MM.1S (cell line): ENCODE measurements around the gene COG2.
"Not testable (repeated sequence)": the region's sequence is repeated elsewhere in the genome, so short reads cannot be mapped to it uniquely, and the experiment has no call there.

Experiments used
- DNase-seq: peaks from one replicate; pipeline ENCODE4 v3.0.0-alpha.2; 2015
- H2AFZ ChIP-seq: fragments of 300-600 bp; sonication (generic); 2 replicates; pipeline ENCODE4 v1.6.0; 2016; ENCODE audit warnings: antibody characterized with exemption, low read length
- H3F3A ChIP-seq: fragments of 300-600 bp; sonication (generic); 2 replicates; pipeline ENCODE4 v1.6.1; 2016; ENCODE audit warnings: mild to moderate bottlenecking, antibody characterized with exemption, low read length, moderate library complexity, mixed read lengths; ENCODE audit not compliant: insufficient read depth
- H3K27ac ChIP-seq: fragments of 300-600 bp; sonication (generic); 2 replicates; pipeline ENCODE4 v1.5.1; 2016; ENCODE audit warnings: mild to moderate bottlenecking, low read length
- H3K27me3 ChIP-seq: fragments of 300-600 bp; sonication (generic); replicated peaks from 2 replicates; pipeline ENCODE4 v1.6.0; 2016; ENCODE audit warnings: low read length; ENCODE audit not compliant: insufficient read depth
- H3K36me3 ChIP-seq: fragments of 300-600 bp; sonication (generic); replicated peaks from 2 replicates; pipeline ENCODE4 v1.6.1; 2016; ENCODE audit warnings: mild to moderate bottlenecking, low read length, mixed read lengths; ENCODE audit not compliant: insufficient read depth
- H3K4me1 ChIP-seq: fragments of 300-600 bp; sonication (generic); 2 replicates; pipeline ENCODE4 v1.6.1; 2016; ENCODE audit warnings: low read length, mixed read lengths
- H3K4me2 ChIP-seq: fragments of 300-600 bp; sonication (generic); 2 replicates; pipeline ENCODE4 v1.6.0; 2016; ENCODE audit warnings: low read depth, low read length
- H3K4me3 ChIP-seq: fragments of 300-600 bp; sonication (generic); 2 replicates; pipeline ENCODE4 v1.5.1; 2016; ENCODE audit warnings: low read length, mixed read lengths
- H3K79me2 ChIP-seq: fragments of 300-600 bp; sonication (generic); 2 replicates; pipeline ENCODE4 v1.6.1; 2016; ENCODE audit warnings: mixed run types, low read length, mixed read lengths
- H3K9ac ChIP-seq: fragments of 300-600 bp; sonication (generic); 2 replicates; pipeline ENCODE4 v1.6.1; 2016; ENCODE audit warnings: low read length, mixed read lengths
- H3K9me2 ChIP-seq: fragments of 300-600 bp; sonication (generic); replicated peaks from 2 replicates; pipeline ENCODE4 v1.6.1; 2016; ENCODE audit warnings: mild to moderate bottlenecking, low read length, mixed read lengths; ENCODE audit not compliant: insufficient read depth
- H3K9me3 ChIP-seq: fragments of 300-600 bp; sonication (generic); replicated peaks from 2 replicates; pipeline ENCODE4 v1.6.1; 2016; ENCODE audit warnings: mild to moderate bottlenecking, low read length, mixed read lengths; ENCODE audit not compliant: insufficient read depth
- H4K20me1 ChIP-seq: fragments of 300-600 bp; sonication (generic); 2 replicates; pipeline ENCODE4 v1.6.1; 2016; ENCODE audit warnings: mild to moderate bottlenecking, low read length, moderate library complexity, mixed read lengths; ENCODE audit not compliant: insufficient read depth
- CTCF ChIP-seq: fragments of 300-600 bp; sonication (generic); IDR thresholded peaks from 2 replicates; pipeline ENCODE4 v1.5.1; 2016; ENCODE audit warnings: antibody characterized with exemption, low read length, mixed read lengths
- EZH2 ChIP-seq: fragments of 300-600 bp; sonication (generic); optimal IDR thresholded peaks from 2 replicates; pipeline ENCODE3; 2017; ENCODE audit warnings: low read depth, mild to moderate bottlenecking, antibody characterized with exemption, low read length, mixed read lengths
- EZH2phosphoT487 ChIP-seq: fragments of 300-600 bp; sonication (generic); IDR thresholded peaks from 2 replicates; pipeline ENCODE4 v1.6.1; 2018; ENCODE audit warnings: antibody characterized with exemption, low read length

The COG2 gene

GRCh38 chr1:230698130-230698529, 55.8 kb downstream of the COG2 start:
- H3K27ac ChIP-seq = no peak overlapping the region
- H3K27me3 ChIP-seq = no peaks in the 10 kb centered on the region
- H2AFZ ChIP-seq = no peak overlapping the region
- H3K9me2 ChIP-seq = no peaks in the 10 kb centered on the region
- no peak overlapping the region for H3K4me2 ChIP-seq
- no peaks in the 10 kb centered on the region for H3F3A ChIP-seq
- no peaks in the 10 kb centered on the region for H3K36me3 ChIP-seq
- DNase-seq = no peak
- H3K79me2 ChIP-seq = no peaks in the 10 kb centered on the region
- TF ChIP-seq EZH2 (no peak), EZH2phosphoT487 (no peak), CTCF (no peak)
- no peaks in the 10 kb centered on the region for H3K9me3 ChIP-seq
- no peak overlapping the region for H3K4me3 ChIP-seq
- H3K4me1 ChIP-seq = no peaks in the 10 kb centered on the region
- H4K20me1 ChIP-seq = no peaks in the 10 kb centered on the region
- H3K9ac ChIP-seq = no peak overlapping the region

- not testable (repeated sequence) for H2AFZ ChIP-seq, H3K36me3 ChIP-seq, H3K9me2 ChIP-seq, H3K9me3 ChIP-seq, H3K27me3 ChIP-seq, H3K9ac ChIP-seq, H3K4me3 ChIP-seq, H3K4me2 ChIP-seq, H3K79me2 ChIP-seq, H4K20me1 ChIP-seq, H3K27ac ChIP-seq, H3K4me1 ChIP-seq, DNase-seq, H3F3A ChIP-seq
These were observed 56.7 kb downstream of the COG2 start for GRCh38 chr1:230698964-230699363.

- Histone ChIP-seq H3K27ac (no peak overlapping the region), H3K79me2 (no peaks in the 10 kb centered on the region), H3K4me2 (no peak overlapping the region), H3K9ac (no peak overlapping the region), H3K36me3 (no peaks in the 10 kb centered on the region), H3F3A (no peaks in the 10 kb centered on the region), H3K9me3 (no peaks in the 10 kb centered on the region), H3K4me3 (no peak overlapping the region), H2AFZ (no peak overlapping the region), H3K9me2 (no peaks in the 10 kb centered on the region), H3K27me3 (no peaks in the 10 kb centered on the region), H3K4me1 (no peaks in the 10 kb centered on the region), H4K20me1 (no peaks in the 10 kb centered on the region)
- no peak for DNase-seq
- no peak for TF ChIP-seq EZH2phosphoT487
These were observed 57.4 kb downstream of the COG2 start for GRCh38 chr1:230699716-230700115.

GRCh38 chr1:230700132-230700531, 57.9 kb downstream of the COG2 start:
- no peak overlapping the region for H3K4me2 ChIP-seq
- H3K36me3 ChIP-seq = no peaks in the 10 kb centered on the region
- no peaks in the 10 kb centered on the region for H3K9me3 ChIP-seq
- H2AFZ ChIP-seq = no peak overlapping the region
- no peak overlapping the region for H3K4me3 ChIP-seq
- TF ChIP-seq EZH2 (no peak), CTCF (no peak), EZH2phosphoT487 (no peak)
- no peaks in the 10 kb centered on the region for H3K4me1 ChIP-seq
- no peak overlapping the region for H3K9ac ChIP-seq
- no peaks in the 10 kb centered on the region for H3K79me2 ChIP-seq
- no peaks in the 10 kb centered on the region for H3K27me3 ChIP-seq
- no peak overlapping the region for H3K27ac ChIP-seq
- no peak for DNase-seq
- H3F3A ChIP-seq = no peaks in the 10 kb centered on the region
- no peaks in the 10 kb centered on the region for H3K9me2 ChIP-seq
- H4K20me1 ChIP-seq = no peaks in the 10 kb centered on the region
